GM23338 (cell line): ENCODE measurements around the gene CHP2.

Experiments
- CREB1 ChIP-seq: fragments of 250-450 bp; sonication (Bioruptor Pico); IDR thresholded peaks from 2 replicates; pipeline ENCODE4 v1.5.0; 2020; ENCODE audit warnings: low read depth, mild to moderate bottlenecking, moderate library complexity
- CTCF ChIP-seq, 2 experiments: fragments of 200-600 bp in 1 of 2; sonication (generic) in 1 of 2; conservative IDR thresholded peaks; 2 replicates each; pipeline versions ENCODE4 v1.5.1 to v1.6.1; 2016 to 2017; ENCODE audit warnings: antibody characterized with exemption in 2 of 2, low read depth in 2 of 2, mild to moderate bottlenecking in 2 of 2, moderate library complexity in 1 of 2
- ETS1 ChIP-seq: IDR thresholded peaks from 2 replicates; pipeline ENCODE4 v1.6.1; 2016; ENCODE audit warnings: antibody characterized with exemption
- EZH2 ChIP-seq: fragments of 200-600 bp; sonication (generic); IDR thresholded peaks from one replicate; pipeline ENCODE4 v1.8.0; 2017; ENCODE audit warnings: antibody characterized with exemption, mild to moderate bottlenecking, low read depth; ENCODE audit not compliant: unreplicated experiment
- EZH2phosphoT487 ChIP-seq: fragments of 200-600 bp; sonication (generic); IDR thresholded peaks from one replicate; pipeline ENCODE4 v1.8.1; 2018; ENCODE audit warnings: antibody characterized with exemption; ENCODE audit not compliant: unreplicated experiment
- JUNB ChIP-seq: IDR thresholded peaks from one replicate; pipeline ENCODE4 v1.6.1; 2016; ENCODE audit warnings: antibody characterized with exemption; ENCODE audit not compliant: unreplicated experiment
- NANOG ChIP-seq: IDR thresholded peaks from 2 replicates; pipeline ENCODE4 v1.6.1; 2016; ENCODE audit warnings: antibody characterized with exemption, borderline replicate concordance
- POLR2AphosphoS5 ChIP-seq: IDR thresholded peaks from 2 replicates; pipeline ENCODE4 v1.6.1; 2016; ENCODE audit warnings: antibody characterized with exemption, low read depth
- REST ChIP-seq: IDR thresholded peaks from one replicate; pipeline ENCODE4 v1.6.1; 2018; ENCODE audit warnings: antibody characterized with exemption; ENCODE audit not compliant: unreplicated experiment
- STAT1 ChIP-seq: IDR thresholded peaks from one replicate; pipeline ENCODE4 v1.6.1; 2016; ENCODE audit warnings: antibody characterized with exemption; ENCODE audit not compliant: unreplicated experiment
- ZNF331 ChIP-seq: fragments of 250-450 bp; sonication (Bioruptor Pico); IDR thresholded peaks from 2 replicates; pipeline ENCODE4 v1.5.0; 2020; ENCODE audit warnings: low read depth, mild to moderate bottlenecking, moderate library complexity
- ZNF462 ChIP-seq: fragments of 250-450 bp; sonication (Bioruptor Pico); IDR thresholded peaks from 2 replicates; pipeline ENCODE4 v1.5.0; 2020; ENCODE audit warnings: mild to moderate bottlenecking, moderate library complexity

- TF ChIP-seq POLR2AphosphoS5 (no peak), CTCF (conservative IDR thresholded peaks at IDR 0.05; ENCODE audit: low read depth in 2 of 2) (no peak), EZH2 (no peak), ETS1 (no peak), EZH2phosphoT487 (no peak), JUNB (no peak), REST (no peak), CREB1 (CRISPR knock-in tag) (no peak), NANOG (no peak), STAT1 (no peak), ZNF462 (CRISPR knock-in tag) (no peak), ZNF331 (peak; percentile 98)
These were observed 45.3 kb upstream of the CHP2 start for GRCh38 chr16:23709536-23709935.
